Measurements from ENCODE around the gene MND1.

DNA sequence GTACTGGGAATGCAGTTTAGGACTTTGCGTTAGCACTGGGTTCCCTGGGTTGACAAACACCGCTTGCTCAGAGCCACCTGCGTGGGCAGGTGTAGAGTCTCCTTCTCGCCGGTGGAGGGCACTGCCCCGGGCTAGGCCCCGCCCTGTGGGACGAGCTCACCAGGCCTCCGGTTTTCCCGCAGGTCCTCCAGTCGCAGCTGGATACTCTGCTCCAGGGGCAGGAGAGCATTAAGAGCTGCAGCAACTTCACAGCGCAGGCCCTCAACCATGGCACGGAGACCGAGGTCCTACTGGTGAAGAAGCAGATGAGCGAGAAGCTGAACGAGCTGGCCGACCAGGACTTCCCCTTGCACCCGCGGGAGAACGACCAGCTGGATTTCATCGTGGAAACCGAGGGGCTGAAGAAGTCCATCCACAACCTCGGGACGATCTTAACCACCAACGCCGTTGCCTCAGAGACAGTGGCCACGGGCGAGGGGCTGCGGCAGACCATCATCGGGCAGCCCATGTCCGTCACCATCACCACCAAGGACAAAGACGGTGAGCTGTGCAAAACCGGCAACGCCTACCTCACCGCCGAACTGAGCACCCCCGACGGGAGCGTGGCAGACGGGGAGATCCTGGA is 49.2 kb upstream of the MND1 start:
- TF ChIP-seq SUZ12 (IDR thresholded peaks at IDR 0.05; ENCODE audit: extremely low read depth, insufficient read depth, insufficient read length) (no peak), YY1 (IDR thresholded peaks at IDR 0.05; ENCODE audit: insufficient read depth, insufficient read length) (no peak), ZNF274 (IDR thresholded peaks at IDR 0.05; ENCODE audit: low read depth, low read length) (no peak)

Data from NT2/D1 (cell line).